ENCODE measurements around the gene ZMYM5.
"Not testable (repeated sequence)": the region's sequence is repeated elsewhere in the genome, so short reads cannot be mapped to it uniquely, and the experiment has no call there.

ZMYM5 gene

DNA sequence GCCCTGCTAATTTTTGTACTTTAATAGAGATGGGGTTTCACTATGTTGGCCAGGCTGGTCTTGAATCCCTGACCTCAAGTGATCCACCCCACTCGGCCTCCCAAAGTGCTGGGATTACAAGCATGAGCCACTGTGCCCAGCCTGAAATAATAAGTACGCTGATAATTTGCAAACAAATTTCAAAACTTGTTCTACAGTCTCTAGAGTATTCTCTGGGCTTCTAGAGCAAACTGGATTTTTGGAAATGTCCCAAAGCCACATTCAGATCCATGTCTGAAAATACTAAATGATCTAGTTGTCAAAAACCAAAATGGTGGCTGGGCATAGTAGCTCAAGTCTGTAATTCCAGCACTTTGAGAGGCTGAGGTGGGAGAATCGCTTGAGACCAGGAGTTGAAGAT is 40.8 kb downstream of the ZMYM5 start:
- no peak for DNase-seq (ENCODE audit: low read depth, low spot score)

DNA sequence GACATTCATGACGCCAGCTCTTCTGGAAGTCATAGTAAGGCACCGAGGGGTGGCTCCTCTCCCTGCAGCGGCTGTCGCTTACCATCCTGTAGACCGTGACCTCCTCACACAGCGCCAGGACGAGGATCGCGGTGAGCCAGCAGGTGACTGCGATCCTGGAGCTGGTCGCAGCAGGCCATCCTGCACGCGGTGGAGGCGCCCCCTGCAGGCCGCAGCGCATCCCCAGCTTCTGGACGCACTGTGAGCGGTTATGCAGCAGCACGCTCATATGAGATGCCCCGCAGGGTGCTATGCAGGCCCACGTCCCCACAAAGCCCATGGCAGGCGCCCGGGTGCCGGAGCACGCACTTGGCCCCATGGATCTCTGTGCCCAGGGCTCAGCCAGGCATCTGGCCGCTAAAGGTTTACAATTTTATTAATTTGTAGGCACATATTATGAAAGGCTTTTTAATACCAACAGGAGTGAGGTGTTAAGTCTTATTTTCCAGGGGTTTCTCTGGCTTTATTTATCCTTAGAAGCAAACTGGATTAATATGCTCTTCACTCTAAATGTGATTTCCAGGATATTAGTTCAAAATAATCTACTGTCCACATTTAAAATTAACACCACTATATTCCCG is 45.1 kb downstream of the ZMYM5 start:
- no peak for DNase-seq (ENCODE audit: low read depth, low spot score)

- DNase-seq (ENCODE audit: low read depth, low spot score), result no peak
Observed at GRCh38 chr13:19817510-19818158, 45.8 kb downstream of the ZMYM5 start.

DNA sequence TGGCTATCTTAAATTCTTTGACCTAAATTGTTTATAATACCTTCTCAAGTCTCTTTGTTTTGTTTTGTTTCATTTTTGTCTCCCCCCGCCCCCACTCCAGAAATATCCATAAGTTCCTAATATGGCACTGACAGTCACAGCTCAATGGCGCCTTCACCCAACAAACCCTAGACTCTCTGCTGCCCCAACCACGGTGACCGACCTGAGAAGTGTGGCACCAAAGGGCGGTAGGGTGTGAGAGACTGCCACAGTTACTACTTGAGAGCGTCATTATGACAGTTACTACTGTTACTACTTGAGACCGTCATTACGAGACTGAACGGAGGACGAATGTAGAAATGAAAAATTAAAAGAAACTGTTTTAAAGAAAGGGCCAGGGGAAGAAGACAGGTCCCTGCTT is 46.3 kb downstream of the ZMYM5 start:
- no peak for DNase-seq (ENCODE audit: low read depth, low spot score)

DNA sequence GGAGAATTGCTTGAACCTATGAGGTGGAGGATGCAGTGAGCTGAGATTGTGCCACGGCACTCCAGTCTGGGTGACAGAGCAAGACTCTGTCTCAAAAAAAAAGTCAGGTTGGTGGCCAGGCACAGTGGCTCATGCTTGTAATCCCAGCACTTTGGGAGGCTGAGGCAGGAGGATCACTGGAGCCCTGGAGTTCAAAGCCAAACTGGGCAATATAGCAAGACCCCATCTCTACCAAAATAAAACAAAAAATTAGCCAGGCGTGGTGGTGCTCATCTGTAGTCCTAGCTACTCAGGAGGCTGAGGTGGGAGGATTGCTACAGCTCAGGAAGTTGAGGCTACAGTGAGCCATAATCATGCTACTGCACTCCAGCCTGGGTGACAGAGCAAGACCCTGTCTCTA is 47.6 kb downstream of the ZMYM5 start:
- not testable (repeated sequence) for DNase-seq (ENCODE audit: low read depth, low spot score)

DNA sequence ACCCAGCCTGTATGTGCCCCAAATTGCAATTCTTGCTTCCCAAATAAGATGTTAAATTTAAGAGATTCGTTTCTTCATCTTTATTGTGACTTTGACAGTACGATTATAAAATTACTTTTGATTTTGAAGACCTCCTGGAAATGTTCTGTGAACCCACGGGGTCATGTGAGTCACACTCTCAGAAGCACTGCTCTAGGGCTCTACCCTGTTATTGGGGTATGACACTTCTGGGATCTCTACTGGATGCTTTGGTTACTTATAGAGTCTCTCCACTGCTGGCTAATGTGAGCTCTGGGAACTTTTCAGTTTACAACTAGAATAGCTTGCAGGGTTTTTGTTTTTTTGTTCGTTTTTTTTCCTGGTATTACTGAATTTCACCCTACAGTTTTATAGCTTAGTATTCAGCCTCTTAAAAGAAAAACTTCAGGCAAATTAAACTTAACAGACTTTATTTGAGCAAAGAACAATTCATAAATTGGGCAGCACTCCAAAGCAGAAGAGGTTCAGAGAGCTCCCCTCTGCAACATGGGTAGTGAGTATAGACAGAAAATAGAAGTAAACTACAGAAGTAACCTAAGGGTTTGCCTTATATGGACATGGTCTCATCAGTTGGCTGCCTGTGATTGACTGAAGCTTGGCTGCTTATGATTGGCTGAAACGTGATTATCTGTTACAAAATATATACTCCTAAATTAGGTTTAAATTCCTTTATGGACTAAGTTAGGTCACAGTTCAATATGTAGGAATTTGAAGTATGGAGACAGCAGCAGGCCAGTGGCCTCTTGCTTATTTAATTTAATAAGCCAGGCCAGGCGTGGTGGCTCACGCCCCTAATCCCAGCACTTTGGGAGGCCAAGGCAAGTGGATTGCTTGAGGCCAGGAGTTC is 52.2 kb downstream of the ZMYM5 start:
- DNase-seq (ENCODE audit: low read depth, low spot score), result no peak

DNA sequence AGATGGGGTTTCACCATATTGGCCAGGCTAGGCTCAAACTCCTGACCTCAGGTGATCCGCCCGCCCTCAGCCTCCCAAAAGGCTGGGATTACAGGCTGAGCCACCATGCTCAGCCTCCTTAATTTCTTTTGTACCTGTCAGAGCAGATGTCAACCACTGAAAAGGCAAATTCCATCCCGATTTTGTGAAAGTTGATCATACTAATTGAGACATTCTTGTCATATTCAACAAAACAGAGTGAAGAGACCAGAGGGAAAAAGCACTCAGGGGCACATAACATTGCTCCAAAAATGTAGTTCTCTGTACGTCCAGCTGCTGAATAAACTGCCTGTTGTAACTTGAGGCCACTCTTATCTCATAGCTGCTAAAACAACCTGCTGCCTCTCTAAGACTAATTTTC is 53.3 kb downstream of the ZMYM5 start:
- DNase-seq (ENCODE audit: low read depth, low spot score), result no peak

DNA sequence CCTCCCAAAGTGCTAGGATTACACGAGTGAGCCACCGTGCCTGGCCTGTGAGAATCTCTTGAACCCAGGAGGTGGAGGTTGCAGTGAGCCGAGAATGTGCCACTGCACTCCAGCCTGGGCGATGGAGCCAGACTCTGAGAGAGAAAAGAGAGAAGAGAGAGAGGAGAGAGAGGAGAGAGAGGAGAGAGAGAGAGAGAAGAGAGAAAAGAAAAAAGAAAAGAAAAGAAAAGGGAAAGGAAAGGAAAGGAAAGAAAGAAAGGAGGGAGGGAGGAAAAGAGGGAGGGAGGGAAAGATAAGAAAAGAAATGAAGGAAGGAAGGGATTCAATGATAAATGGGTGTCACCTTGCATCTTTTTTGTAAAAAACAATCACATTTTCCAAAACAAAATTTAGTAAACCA is 57.7 kb downstream of the ZMYM5 start:
- DNase-seq (ENCODE audit: low read depth, low spot score), result no peak

DNA sequence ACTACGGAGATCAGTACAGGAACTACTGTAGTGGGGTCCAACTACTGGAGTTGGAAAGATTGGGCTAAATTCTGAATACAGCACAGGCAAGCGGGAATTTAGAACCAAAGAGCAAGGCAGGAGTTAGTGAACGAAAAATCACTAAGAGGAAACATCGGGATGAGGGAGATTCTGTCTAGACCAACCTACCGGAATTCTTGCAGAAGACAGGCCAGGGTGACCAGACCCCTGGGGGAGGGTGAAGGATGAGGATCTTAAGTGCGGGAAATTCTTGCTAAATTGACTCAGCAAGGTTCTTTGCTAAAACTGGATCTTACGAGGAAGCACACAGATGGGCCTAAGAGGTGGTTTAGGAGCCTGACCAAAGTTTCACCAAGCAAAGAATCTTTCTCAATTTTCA is 67.5 kb downstream of the ZMYM5 start:
- no peak for DNase-seq (ENCODE audit: low read depth, low spot score)

DNA sequence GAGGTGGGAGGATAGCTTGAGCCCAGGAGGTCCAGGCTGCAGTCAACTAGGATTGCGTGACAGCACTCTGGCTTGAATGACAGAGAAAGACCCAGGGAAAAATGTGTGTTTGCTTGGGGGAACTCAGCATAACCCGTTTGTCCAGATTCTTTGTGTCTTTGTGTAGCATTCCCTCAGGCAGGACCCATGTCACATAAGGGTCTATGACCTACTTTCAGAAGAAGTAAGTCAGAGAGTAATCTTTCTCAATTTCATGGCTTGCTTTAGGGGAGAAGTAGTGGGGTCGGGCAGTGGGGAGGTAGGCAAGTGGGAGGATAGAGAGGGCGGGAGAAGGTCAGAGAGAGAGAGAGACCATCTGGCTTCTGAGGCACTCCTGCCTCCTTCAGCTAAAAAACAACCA is 68.8 kb downstream of the ZMYM5 start:
- DNase-seq (ENCODE audit: low read depth, low spot score), result no peak

DNA sequence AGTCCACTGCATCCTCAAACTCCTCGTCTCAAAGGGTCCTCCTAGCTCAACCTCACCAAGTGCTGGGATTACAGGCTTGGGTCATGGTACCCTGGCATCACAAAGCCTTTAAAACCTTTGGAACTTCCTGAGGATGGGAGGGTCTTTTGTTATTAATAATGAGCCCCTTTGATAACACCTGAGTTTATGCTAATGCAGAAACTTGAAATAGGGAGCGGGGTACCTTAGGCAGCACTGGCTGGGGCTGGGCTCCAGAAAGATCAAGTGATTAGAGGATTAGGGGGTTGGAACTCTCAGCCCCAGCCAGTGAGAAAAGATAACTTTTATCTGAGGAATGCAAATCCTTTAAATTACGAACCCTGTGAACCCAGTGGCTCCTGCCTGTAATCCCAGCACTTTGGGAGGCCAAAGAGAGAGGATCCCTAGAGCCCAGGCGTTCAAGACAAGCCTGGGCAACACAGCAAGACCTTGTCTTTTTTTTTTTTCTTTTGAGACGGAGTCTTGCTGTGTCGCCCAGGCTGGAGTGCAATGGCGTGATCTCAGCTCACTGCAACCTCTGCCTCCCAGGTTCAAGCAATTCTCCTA is 71.4 kb downstream of the ZMYM5 start:
- DNase-seq (ENCODE audit: low read depth, low spot score), result no peak

- DNase-seq (ENCODE audit: low read depth, low spot score), result peak; percentile 90
Observed at GRCh38 chr13:19782727-19783682, 80.4 kb downstream of the ZMYM5 start, which contains the start of gene PSPC1. PSPC1 (minus strand) TSS chr13:19782945; CDS start chr13:19782757, 188 bp downstream.

GRCh38 chr13:19782049-19782726 is 81.3 kb downstream of the ZMYM5 start:
- DNase-seq (ENCODE audit: low read depth, low spot score), result peak; percentile 17

GRCh38 chr13:19781526-19781925 is 81.9 kb downstream of the ZMYM5 start:
- DNase-seq (ENCODE audit: low read depth, low spot score), result no peak

GRCh38 chr13:19780753-19781418 is 82.6 kb downstream of the ZMYM5 start:
- not testable (repeated sequence) for DNase-seq (ENCODE audit: low read depth, low spot score)

All from smooth muscle cell of the brain vasculature (primary cell).